Measurements from ENCODE around the gene ZNF609. TPM values are rescaled to one million over a fixed set of nuclear protein-coding genes. Genes with fewer than 3 reads are reported as not detected.

The ZNF609 gene
- total RNA-seq, 1 experiment from 2014 or later, result 31.0 TPM

- intact Hi-C loops (cut with micrococcal nuclease), result no loop called here
- H3K27ac ChIP-seq (ENCODE audit: low read depth, low read length), result no peak overlapping the region
- ChIA-PET RAD21 (ENCODE audit: low non-redundant PET in 1 of 2, low total read pairs in 2 of 2, uncharacterized antibody in 2 of 2, unreplicated experiment in 2 of 2) (no interaction called here), CTCF (no interaction called here), POLR2A (no interaction called here)
- TF ChIP-seq ZNF274 (IDR thresholded peaks at IDR 0.05; ENCODE audit: low read depth, low read length), result no peak
- TF ChIP-seq CEBPB (IDR thresholded peaks at IDR 0.05; ENCODE audit: low read depth), result no peak
- TF ChIP-seq JUND (IDR thresholded peaks at IDR 0.05), result no peak
- no peak for TF ChIP-seq ATF3 (IDR thresholded peaks at IDR 0.05)
- no peak for TF ChIP-seq ELF1 (IDR thresholded peaks at IDR 0.05; ENCODE audit: borderline replicate concordance, low read depth)
- no peak for TF ChIP-seq YY1 (IDR thresholded peaks at IDR 0.05; ENCODE audit: extremely low read depth, insufficient replicate concordance, low read depth, low read length)
- TF ChIP-seq ZBTB33 (IDR thresholded peaks at IDR 0.05; ENCODE audit: extremely low read depth, insufficient replicate concordance, low read length), result no peak
- TF ChIP-seq SRF (IDR thresholded peaks at IDR 0.05; ENCODE audit: low read depth), result no peak
- no peak for TF ChIP-seq CTCF (IDR thresholded peaks at IDR 0.05 in 2 of 3, conservative IDR thresholded peaks at IDR 0.05 in 1 of 3; ENCODE audit: borderline replicate concordance in 1 of 3, insufficient read depth in 1 of 3, low read depth in 2 of 3, low read length in 2 of 3)
- no peak for TF ChIP-seq EZH2phosphoT487 (IDR thresholded peaks at IDR 0.05; ENCODE audit: borderline replicate concordance)
- TF ChIP-seq, protein P1, sequence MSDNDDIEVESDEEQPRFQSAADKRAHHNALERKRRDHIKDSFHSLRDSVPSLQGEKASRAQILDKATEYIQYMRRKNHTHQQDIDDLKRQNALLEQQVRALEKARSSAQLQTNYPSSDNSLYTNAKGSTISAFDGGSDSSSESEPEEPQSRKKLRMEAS (IDR thresholded peaks at IDR 0.05), result no peak
- TF ChIP-seq CBX3 (IDR thresholded peaks at IDR 0.05; ENCODE audit: low read depth), result no peak
- no peak for TF ChIP-seq TCF7L2 (IDR thresholded peaks at IDR 0.05; ENCODE audit: borderline replicate concordance, extremely low read depth, insufficient read depth, insufficient read length)
- no peak for TF ChIP-seq ZFX (IDR thresholded peaks at IDR 0.05)
- TF ChIP-seq, protein P2, sequence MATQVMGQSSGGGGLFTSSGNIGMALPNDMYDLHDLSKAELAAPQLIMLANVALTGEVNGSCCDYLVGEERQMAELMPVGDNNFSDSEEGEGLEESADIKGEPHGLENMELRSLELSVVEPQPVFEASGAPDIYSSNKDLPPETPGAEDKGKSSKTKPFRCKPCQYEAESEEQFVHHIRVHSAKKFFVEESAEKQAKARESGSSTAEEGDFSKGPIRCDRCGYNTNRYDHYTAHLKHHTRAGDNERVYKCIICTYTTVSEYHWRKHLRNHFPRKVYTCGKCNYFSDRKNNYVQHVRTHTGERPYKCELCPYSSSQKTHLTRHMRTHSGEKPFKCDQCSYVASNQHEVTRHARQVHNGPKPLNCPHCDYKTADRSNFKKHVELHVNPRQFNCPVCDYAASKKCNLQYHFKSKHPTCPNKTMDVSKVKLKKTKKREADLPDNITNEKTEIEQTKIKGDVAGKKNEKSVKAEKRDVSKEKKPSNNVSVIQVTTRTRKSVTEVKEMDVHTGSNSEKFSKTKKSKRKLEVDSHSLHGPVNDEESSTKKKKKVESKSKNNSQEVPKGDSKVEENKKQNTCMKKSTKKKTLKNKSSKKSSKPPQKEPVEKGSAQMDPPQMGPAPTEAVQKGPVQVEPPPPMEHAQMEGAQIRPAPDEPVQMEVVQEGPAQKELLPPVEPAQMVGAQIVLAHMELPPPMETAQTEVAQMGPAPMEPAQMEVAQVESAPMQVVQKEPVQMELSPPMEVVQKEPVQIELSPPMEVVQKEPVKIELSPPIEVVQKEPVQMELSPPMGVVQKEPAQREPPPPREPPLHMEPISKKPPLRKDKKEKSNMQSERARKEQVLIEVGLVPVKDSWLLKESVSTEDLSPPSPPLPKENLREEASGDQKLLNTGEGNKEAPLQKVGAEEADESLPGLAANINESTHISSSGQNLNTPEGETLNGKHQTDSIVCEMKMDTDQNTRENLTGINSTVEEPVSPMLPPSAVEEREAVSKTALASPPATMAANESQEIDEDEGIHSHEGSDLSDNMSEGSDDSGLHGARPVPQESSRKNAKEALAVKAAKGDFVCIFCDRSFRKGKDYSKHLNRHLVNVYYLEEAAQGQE (IDR thresholded peaks at IDR 0.05; ENCODE audit: low read depth), result no peak
- no peak for TF ChIP-seq SIN3A (IDR thresholded peaks at IDR 0.05; ENCODE audit: low read depth)
- no peak for TF ChIP-seq EGR1 (IDR thresholded peaks at IDR 0.05; ENCODE audit: low read depth)
- TF ChIP-seq RAD21 (IDR thresholded peaks at IDR 0.05; ENCODE audit: low read depth), result no peak
- no peak for TF ChIP-seq EZH2 (IDR thresholded peaks at IDR 0.05)
- no peak for TF ChIP-seq SP1 (IDR thresholded peaks at IDR 0.05; ENCODE audit: low read depth)
- peaks cover 8 to 9% of the 10 kb centered on the region in 2 experiments; a peak in 2 of 4 replicates for H3K36me3 ChIP-seq (ENCODE audit: control insufficient read depth in 1 of 2, insufficient read depth in 2 of 2, low read length in 2 of 2)
- DNase-seq (ENCODE audit: low read depth, low spot score), result no peak
- no peaks in the 10 kb centered on the region for H3K27me3 ChIP-seq (ENCODE audit: insufficient read depth, low read length)
- H3K79me2 ChIP-seq (ENCODE audit: insufficient read depth, low read length), result peaks cover 69% of the 10 kb centered on the region
- H3K4me1 ChIP-seq (ENCODE audit: control insufficient read depth in 1 of 2, insufficient read depth in 2 of 2, low read length in 2 of 2), result no peaks in the 10 kb centered on the region
- no TSS peak for BruUV-seq (replicated peaks)
- H3K4me2 ChIP-seq (ENCODE audit: low read length), result no peak overlapping the region
- ATAC-seq, result no peak
- no peak overlapping the region for H3K4me3 ChIP-seq (replicated peaks in 1 of 2; ENCODE audit: low read depth in 1 of 2, low read length in 2 of 2)
- no peak overlapping the region for H2AFZ ChIP-seq (ENCODE audit: low read depth, low read length, poor library complexity, severe bottlenecking)
- H4K20me1 ChIP-seq (ENCODE audit: insufficient read depth), result peaks cover 3% of the 10 kb centered on the region; the same call in 1 of the 2 replicates
- no peaks in the 10 kb centered on the region for H3K9me2 ChIP-seq (ENCODE audit: insufficient read depth)
- H3K9me3 ChIP-seq (ENCODE audit: control insufficient read depth in 1 of 2, insufficient read depth in 1 of 2, low read depth in 1 of 2, low read length in 2 of 2), result no peaks in the 10 kb centered on the region
- H3K9ac ChIP-seq (ENCODE audit: low read length), result no peak overlapping the region
Observed at GRCh38 chr15:64507845-64508244, 47.5 kb downstream of the ZNF609 start.
